ENCODE data around the gene DIP2C. TPM values are rescaled to one million over a fixed set of nuclear protein-coding genes. Genes with fewer than 3 reads are reported as not detected.
A peak's percentile ranks its signal among the peaks of the same experiment; 100 is the strongest.

Gene DIP2C
- total and polyA plus RNA-seq, 3 donors from 2014 or later = 14.9 to 43.4 (median 30.1) TPM

- DNase-seq = no peak
Observed at GRCh38 chr10:521261-522250, 167.9 kb downstream of the DIP2C start.

GRCh38 chr10:520402-520787 lies 169.1 kb downstream of the DIP2C start:
- 56 to 60% methylated on average over 6 of the region's 6 CpGs for WGBS, 2 donors

More at GRCh38 chr10:521261-522250, 167.9 kb downstream of the DIP2C start:
- Histone ChIP-seq H3K4me1 (no peaks in the 10 kb centered on the region), H3K4me3 (no peak overlapping the region), H3K27me3 (no peaks in the 10 kb centered on the region), H3K27ac (no peak overlapping the region), H3K36me3 (ENCODE audit: low read depth, missing control alignments) (no peaks in the 10 kb centered on the region), H3K9me3 (no peaks in the 10 kb centered on the region)
- WGBS, 2 donors = 73 to 77% methylated on average over 16 of the region's 17 CpGs
- TF ChIP-seq POLR2A (IDR thresholded peaks at IDR 0.05) = no peak
- no peak for TF ChIP-seq CTCF (IDR thresholded peaks at IDR 0.05)
- intact Hi-C loops (cut with DNase I; ENCODE audit: low total_unique reads) = loop anchor here (5.0 kb wide), 1 partner anchor 271 kb away; no protein-coding TSS in a partner anchor

GRCh38 chr10:519716-520401 lies 169.6 kb downstream of the DIP2C start:
- intact Hi-C loops (cut with DNase I; ENCODE audit: low total_unique reads) = loop anchor here (5.0 kb wide), 1 partner anchor 272 kb away; no protein-coding TSS in a partner anchor
- Histone ChIP-seq H3K27me3 (no peaks in the 10 kb centered on the region), H3K9me3 (no peaks in the 10 kb centered on the region), H3K27ac (no peak overlapping the region), H3K4me1 (no peaks in the 10 kb centered on the region), H3K4me3 (no peak overlapping the region), H3K36me3 (ENCODE audit: low read depth, missing control alignments) (no peaks in the 10 kb centered on the region)
- no peak for DNase-seq
- WGBS, 2 donors = 89 to 93% methylated on average over 25 of the region's 25 CpGs
- TF ChIP-seq CTCF (IDR thresholded peaks at IDR 0.05) (no peak), POLR2A (IDR thresholded peaks at IDR 0.05) (no peak)

More at GRCh38 chr10:520402-520787, 169.1 kb downstream of the DIP2C start:
- Histone ChIP-seq H3K9me3 (no peaks in the 10 kb centered on the region), H3K36me3 (ENCODE audit: low read depth, missing control alignments) (no peaks in the 10 kb centered on the region), H3K4me3 (no peak overlapping the region), H3K27ac (no peak overlapping the region), H3K27me3 (no peaks in the 10 kb centered on the region), H3K4me1 (no peaks in the 10 kb centered on the region)
- TF ChIP-seq CTCF (IDR thresholded peaks at IDR 0.05) = no peak
- TF ChIP-seq POLR2A (IDR thresholded peaks at IDR 0.05) = no peak
- intact Hi-C loops (cut with DNase I; ENCODE audit: low total_unique reads) = loop anchor here (5.0 kb wide), 1 partner anchor 272 kb away; no protein-coding TSS in a partner anchor
- DNase-seq = peak; percentile 39

- Histone ChIP-seq H3K27ac (no peak overlapping the region), H3K36me3 (ENCODE audit: low read depth, missing control alignments) (no peaks in the 10 kb centered on the region), H3K4me3 (no peak overlapping the region), H3K4me1 (no peaks in the 10 kb centered on the region), H3K27me3 (no peaks in the 10 kb centered on the region), H3K9me3 (no peaks in the 10 kb centered on the region)
- no peak for DNase-seq
- TF ChIP-seq CTCF (IDR thresholded peaks at IDR 0.05) = no peak
- TF ChIP-seq POLR2A (IDR thresholded peaks at IDR 0.05) = no peak
- intact Hi-C loops (cut with DNase I; ENCODE audit: low total_unique reads) = no loop called here
- 92 to 96% methylated on average over 11 to 16 of the region's 16 CpGs for WGBS, 2 donors
Observed at GRCh38 chr10:519055-519715, 170.3 kb downstream of the DIP2C start.

Measured in testis (tissue), 3 donors.